NCI-H524 treated with DMSO at 0.1 percent for 48 hours (cell line): ENCODE data around the gene MXRA8.
A peak's percentile ranks its signal among the peaks of the same experiment; 100 is the strongest.
"Not testable (repeated sequence)": the region's sequence is repeated elsewhere in the genome, so short reads cannot be mapped to it uniquely, and the experiment has no call there.

Experiments
- DNase-seq: peaks from one replicate; lab custom pipeline; 2025; lab: John Stamatoyannopoulos, UW

MXRA8 gene

DNA sequence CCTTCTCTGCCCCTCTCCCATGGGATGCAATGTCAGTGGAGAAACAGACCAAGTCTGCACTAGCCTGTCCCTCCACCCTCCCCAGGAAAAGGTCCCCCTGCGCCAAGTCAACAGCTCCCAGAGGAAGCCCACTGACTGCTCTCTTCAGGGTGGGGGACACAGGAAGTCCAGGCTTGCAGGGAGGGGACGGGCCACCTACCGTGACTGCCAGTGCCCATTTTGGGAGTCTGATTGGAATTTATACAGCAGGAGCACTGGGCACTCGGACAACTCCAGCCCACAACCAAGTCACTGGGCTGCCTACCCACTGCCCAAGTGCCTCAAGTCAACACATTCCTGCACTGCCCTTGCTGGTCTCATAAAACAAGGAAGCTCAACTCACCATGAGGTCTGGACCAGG lies 34.7 kb upstream of the MXRA8 start:
- DNase-seq = no peak

GRCh38 chr1:1391225-1391624 lies 32.9 kb upstream of the MXRA8 start:
- DNase-seq = no peak

- DNase-seq = no peak
Observed at GRCh38 chr1:1390675-1391074, 32.3 kb upstream of the MXRA8 start.

DNA sequence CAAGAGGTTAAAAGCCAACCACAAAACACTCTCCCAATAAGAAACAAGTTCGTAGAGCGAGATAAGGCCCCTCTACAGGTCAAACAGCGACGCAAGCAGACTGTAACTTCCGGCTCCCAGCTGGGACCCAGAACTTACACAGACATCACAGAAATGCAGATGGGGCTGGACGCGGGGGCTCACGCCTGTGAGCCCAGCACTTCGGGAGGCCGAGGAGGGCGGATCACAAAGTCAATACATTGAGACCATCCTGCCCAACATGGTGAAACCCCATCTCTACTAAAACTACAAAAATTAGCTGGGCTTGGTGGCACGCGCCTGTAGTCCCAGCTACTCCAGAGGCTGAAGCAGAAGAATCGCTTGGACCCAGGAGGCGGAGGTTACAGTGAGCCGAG lies 29.7 kb upstream of the MXRA8 start:
- no peak for DNase-seq

DNA sequence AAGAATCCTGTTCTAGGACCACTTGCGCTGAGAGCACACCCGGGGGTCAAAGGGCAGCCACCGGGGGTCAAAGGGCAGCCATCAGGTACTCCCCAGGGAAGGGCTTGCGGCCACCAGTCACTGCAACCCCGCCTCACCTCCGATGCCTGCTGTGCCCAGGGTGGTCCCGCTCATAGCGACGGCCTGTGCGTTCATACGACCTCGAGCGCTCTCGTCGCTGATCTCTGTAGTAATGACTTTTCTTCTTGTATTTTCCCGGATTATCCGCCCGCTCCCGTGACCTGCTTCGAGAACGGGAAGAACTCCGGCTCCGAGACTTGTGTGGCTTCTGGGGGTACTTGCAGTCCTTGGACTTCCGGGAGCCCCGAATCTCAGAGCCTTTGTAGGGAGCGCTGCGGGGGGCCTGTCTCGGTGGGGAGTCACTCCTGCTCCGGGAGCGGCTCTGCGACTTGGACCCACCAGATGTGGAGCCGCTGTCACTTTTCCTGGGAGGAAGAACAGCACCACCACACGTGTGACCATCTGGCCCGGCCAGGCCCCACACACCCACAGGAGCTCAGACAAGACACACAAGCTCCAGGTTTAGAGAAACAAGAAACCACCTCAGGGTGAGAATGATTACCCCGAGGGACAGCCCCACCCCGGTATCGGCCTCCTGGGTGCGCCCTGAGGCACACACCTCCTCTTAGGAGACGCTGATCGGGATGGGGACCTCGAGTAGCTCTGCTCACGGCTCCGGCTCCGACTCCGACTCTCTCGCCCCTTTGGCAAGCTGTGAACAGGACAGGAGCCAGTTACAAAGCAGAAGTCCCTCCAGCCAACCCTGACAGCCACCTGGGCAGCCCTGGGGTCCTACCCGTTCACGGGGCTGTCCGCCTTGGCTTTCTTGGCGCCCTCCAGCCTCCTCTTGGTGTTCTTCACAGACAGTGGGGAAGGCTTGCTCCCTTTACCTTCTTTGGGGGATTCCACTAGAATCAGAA lies 29.0 kb upstream of the MXRA8 start:
- DNase-seq = no peak

DNA sequence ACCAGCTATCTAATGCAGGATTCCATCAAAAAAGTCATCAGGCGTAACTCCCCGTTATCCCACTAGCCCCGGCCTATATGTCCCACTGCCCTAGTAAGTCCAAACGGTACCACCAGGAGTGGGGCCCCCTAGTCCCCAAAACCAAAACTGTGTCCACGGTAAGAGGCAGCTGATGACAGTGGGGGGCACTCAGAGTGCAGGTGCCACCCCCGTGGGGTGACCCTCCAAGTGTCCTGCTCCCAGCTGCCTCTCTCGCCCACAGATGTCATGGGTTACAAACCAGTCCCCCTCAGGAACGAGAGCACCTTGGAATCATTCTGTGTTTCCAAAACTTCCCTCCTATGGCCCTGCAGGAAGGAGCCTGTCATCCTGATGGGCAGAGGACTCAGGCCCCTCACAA lies 27.6 kb upstream of the MXRA8 start:
- no peak for DNase-seq

- DNase-seq = not testable (repeated sequence)
Observed at GRCh38 chr1:1385339-1385738, 27.0 kb upstream of the MXRA8 start.

DNA sequence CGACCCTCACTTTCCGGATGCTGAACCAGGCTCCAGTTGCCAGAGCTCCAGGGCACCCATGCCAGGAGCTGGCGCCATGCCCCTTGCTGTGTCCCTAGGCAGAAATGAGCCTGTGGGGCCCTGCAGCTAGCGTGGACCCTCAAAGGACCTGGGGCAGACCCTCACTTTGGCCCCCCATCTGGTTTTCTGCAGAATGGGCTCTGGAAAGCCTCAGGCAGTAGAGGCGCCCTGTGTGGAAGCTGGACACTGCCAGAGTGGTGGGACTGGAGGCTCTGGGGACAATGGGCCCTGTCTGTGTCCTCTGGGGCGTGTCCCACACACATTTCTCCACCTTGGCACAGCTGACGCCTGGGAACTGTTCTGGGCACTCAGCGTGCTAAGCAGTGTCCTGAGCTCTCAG lies 22.9 kb upstream of the MXRA8 start:
- DNase-seq = no peak

- no peak for DNase-seq
Observed at GRCh38 chr1:1380860-1381259, 22.5 kb upstream of the MXRA8 start.

- DNase-seq = no peak
Observed at GRCh38 chr1:1377540-1378205, 19.3 kb upstream of the MXRA8 start.

DNA sequence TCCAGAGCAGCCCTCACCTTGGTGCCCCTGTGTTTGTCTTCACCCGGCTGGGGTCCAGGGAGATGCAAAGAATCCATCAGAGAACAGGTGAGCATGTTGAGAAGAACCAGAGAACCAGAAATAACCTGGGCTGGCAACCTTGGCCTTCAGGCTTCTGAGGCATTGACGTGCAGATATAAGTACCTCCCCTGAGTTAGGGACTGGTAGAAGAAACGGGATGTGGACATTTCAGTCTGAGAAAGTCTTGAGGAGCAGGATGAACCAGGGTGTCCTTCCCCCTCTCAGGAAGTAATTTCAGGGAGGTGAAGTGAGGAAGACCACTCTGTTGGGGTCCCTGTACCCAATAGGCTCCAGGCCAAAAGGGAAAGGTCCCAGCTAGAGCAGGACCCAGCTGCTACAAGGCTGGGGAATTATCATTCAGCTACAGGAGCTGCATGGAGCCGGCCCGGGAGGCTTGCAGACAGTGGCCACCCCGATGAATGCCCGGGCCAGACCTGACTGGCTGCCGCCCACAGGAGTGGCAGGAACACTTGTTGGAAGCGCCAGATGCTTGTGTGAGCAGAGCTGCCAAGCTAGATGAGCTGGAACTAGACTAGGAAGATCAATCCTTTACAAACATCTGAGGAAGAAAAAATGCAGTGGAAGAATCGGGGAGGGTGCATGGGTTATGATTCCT lies 18.3 kb upstream of the MXRA8 start:
- DNase-seq = no peak

DNA sequence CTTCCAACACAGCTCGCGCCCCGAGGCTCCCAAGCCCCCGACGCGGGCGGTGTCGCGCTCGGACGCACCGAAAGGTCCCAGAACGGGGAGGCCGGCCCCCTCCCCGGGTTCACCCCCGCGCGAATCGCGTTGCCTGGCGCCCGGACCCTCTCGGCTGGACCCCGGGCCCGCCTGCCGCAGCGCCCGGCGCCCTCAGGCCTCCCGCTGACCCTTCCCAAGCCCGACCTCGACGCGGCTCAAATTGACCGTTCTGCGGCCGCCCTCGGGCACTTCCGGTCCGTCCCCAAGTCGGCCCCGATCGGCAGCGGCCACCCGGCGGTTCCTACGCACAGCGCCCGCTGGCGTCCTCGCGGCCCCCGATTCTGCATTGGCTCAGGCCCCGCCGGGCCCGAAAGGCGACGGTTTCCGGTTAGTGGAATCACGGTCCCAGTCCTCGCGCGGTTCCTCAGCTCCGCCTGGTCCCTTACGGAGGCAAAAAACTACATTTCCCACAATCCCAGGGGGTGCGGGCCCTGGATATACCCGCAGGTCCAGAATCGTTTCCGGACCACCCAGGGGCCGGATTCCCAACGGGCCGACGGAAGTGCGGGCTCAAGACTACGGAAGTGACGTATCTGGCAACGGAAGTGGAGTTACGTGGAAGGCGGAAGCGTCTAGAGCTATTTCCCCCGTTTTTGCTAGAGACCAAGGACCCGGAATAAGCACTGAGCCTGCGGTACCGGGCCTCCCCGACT lies 16.7 kb upstream of the MXRA8 start, which contains the start of gene AURKAIP1:
Gene AURKAIP1 (minus strand): TSS at position 279 of the 734 bp plus-strand sequence. CDS start 451 bp downstream, outside the sequence.
- DNase-seq = peak; percentile 92

DNA sequence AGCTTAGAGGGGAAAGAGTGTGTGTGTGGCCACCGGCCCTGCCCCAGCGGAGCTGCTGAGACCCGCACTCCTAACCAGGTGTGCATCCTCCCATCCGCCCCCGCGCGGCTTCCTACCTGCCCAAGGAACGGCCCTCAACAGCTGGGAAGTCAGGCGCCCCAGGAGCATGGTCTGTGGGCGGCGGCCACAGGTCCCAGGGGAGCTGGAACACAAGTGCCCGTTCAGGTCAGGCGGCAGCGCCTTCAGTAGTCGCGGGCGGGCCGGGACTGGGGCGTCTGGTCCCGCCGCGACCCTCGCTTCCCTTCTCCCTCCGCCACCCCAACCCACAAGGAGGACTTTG lies 16.2 kb upstream of the MXRA8 start:
- DNase-seq = no peak

- DNase-seq = no peak
Observed at GRCh38 chr1:1373815-1374588, 15.6 kb upstream of the MXRA8 start.

- DNase-seq = no peak
Observed at GRCh38 chr1:1373051-1373814, 14.9 kb upstream of the MXRA8 start.

GRCh38 chr1:1371746-1372711 lies 13.7 kb upstream of the MXRA8 start:
- DNase-seq = no peak

GRCh38 chr1:1371364-1371745 lies 13.0 kb upstream of the MXRA8 start:
- DNase-seq = no peak

DNA sequence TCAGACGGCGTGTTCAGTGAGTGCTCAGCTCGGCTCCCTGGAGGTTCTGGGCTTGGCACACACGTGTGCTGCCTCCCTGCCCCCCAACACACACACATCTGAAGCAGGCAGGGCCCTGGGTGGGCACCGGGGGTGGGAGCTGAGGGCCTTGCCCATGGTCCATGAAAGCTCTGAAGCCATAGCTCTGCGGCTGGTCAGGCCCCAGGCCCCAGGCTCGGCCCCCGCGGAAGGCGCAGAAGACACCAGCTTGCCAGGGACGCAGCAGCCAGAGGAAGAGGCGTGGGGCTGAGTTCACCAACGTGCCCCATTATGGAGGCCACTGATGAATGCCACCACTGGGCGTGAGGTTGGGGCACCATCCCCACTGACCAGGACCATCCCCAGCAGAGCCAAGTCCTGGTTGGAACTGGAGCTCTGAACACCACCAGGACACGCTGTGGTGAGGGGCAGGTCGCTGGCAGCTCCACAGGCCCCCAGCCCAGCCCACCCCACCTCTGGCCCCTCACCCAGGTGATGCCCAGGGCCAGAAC lies 12.5 kb upstream of the MXRA8 start:
- no peak for DNase-seq

DNA sequence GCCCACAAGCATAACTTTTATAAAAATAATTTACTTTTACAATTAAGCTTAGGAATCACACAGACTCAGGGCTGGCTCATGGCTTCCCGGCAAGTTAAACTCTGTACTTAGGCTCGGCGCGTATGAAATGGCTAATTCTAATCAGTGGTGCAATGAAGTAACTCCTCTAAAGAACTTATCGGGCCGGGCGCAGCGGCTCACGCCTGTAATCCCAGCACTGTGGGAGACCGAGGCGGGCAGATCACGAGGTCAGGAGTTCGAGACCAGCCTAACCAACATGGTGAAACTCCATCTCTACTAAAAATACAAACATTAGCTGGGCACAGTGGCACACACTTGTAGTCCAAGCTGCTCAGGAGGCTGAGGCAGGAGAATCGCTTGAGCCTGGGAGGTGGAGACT lies 11.7 kb upstream of the MXRA8 start:
- DNase-seq = not testable (repeated sequence)
